Common myeloid progenitor, CD34-positive (primary cell): ENCODE measurements around the gene CFAP251.

ENCODE experiments used
- CTCF ChIA-PET: fragments of 350-600 bp; sonication (Branson Sonifier 250); formaldehyde crosslinking; loops from one replicate; lab custom pipeline; 2021; ENCODE audit warnings: antibody characterized with exemption; lab: Charles Lee
- POLR2A ChIA-PET: fragments of 350-600 bp; sonication (Branson Sonifier 250); formaldehyde crosslinking; loops from one replicate; lab custom pipeline; 2021; ENCODE audit warnings: antibody characterized with exemption; lab: Charles Lee
- DNase-seq, 3 donors: peaks; one replicate each; pipeline versions ENCODE4 v3.0.0 to v3.0.0-alpha.2; 2013
- H3K27ac ChIP-seq, 2 experiments: 1 replicate in 1 of 2; 2 replicates in 1 of 2; pipeline ENCODE4 v1.7.0; 2013; ENCODE audit warnings: inconsistent platforms in 2 of 2, low read length in 2 of 2, mild to moderate bottlenecking in 2 of 2, low read depth in 1 of 2, moderate library complexity in 1 of 2; ENCODE audit not compliant: severe bottlenecking in 2 of 2, insufficient read depth in 1 of 2, poor library complexity in 1 of 2
- H3K27me3 ChIP-seq, 5 experiments: replicated peaks in 2 of 5; 1 replicate in 3 of 5; 2 replicates in 2 of 5; pipeline versions ENCODE4 v1.6.1 to v1.7.0; 2013; ENCODE audit warnings: low read length in 4 of 5, mild to moderate bottlenecking in 2 of 5, moderate library complexity in 2 of 5, inconsistent platforms in 1 of 5; ENCODE audit not compliant: insufficient read depth in 5 of 5, control insufficient read depth in 4 of 5
- H3K36me3 ChIP-seq, 4 experiments: 1 replicate in 2 of 4; 2 replicates in 2 of 4; pipeline versions ENCODE4 v1.6.1 to v1.7.0; 2013; ENCODE audit warnings: low read length in 3 of 4, control low read depth in 1 of 4, mild to moderate bottlenecking in 1 of 4; ENCODE audit not compliant: control insufficient read depth in 4 of 4, insufficient read depth in 4 of 4
- H3K4me1 ChIP-seq, 4 experiments: 1 replicate in 3 of 4; 2 replicates in 1 of 4; pipeline versions ENCODE4 v1.6.1 to v1.7.1; 2013; ENCODE audit warnings: low read length in 3 of 4, mild to moderate bottlenecking in 3 of 4, control low read depth in 1 of 4, inconsistent platforms in 1 of 4, moderate library complexity in 1 of 4; ENCODE audit not compliant: control insufficient read depth in 4 of 4, insufficient read depth in 4 of 4; ENCODE audit errors: control extremely low read depth in 1 of 4
- H3K4me3 ChIP-seq, 7 experiments: 1 replicate in 4 of 7; 2 replicates in 3 of 7; pipeline versions ENCODE4 v1.5.1 to v1.7.0; 2013; ENCODE audit warnings: mild to moderate bottlenecking in 7 of 7, low read length in 6 of 7, moderate library complexity in 6 of 7, inconsistent platforms in 2 of 7, low read depth in 2 of 7, control low read depth in 1 of 7; ENCODE audit not compliant: insufficient read depth in 4 of 7, control insufficient read depth in 1 of 7; ENCODE audit errors: extremely low read depth in 1 of 7
- H3K9me3 ChIP-seq, 5 experiments: 1 replicate in 4 of 5; 2 replicates in 1 of 5; pipeline versions ENCODE4 v1.6.1 to v1.7.1; 2013; ENCODE audit warnings: low read length in 4 of 5, mild to moderate bottlenecking in 2 of 5, inconsistent platforms in 1 of 5, low read depth in 1 of 5, moderate library complexity in 1 of 5; ENCODE audit not compliant: control insufficient read depth in 4 of 5, insufficient read depth in 2 of 5; ENCODE audit errors: control extremely low read depth in 1 of 5
- WGBS: methylation state at CpG from one replicate; pipeline ENCODE4 v1.1.5; 2013; ENCODE audit not compliant: insufficient coverage; 5-methylcytosine and 5-hydroxymethylcytosine counted together

Gene CFAP251

DNA sequence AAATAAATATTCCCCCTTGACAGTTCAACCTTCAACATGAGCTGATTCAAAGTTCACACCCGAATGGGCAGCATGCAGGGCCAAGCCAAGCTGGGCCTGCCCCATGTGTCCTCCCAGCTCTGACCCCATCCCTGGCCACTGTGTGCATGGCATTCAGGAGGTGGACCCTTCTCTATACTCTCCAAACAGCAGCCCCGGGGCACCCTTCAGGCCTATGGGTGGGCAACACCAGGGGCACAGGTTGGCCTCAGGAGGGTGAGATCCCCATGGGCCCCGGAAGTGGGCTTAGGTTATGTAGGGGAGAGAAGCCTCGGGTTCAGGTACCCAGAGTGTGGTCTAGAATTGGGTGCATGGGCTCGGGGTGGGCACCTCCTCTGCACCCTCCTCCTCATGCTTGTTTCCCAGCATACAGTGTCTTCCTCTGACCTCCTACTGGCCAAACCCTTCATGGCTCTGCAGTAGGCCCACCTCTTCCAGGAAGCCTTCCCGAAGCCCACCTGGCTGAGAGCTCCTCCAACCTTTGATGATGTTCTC lies 71.8 kb downstream of the CFAP251 start:
- 97% methylated on average over 4 of the region's 6 CpGs for whole genome bisulfite sequencing
- ChIA-PET POLR2A (no interaction called here), CTCF (interaction anchor here (3.6 kb wide), 1 partner anchor 72 kb away, joined by 18 read pairs; the partner anchor contains the start of gene CFAP251)
- H3K27ac ChIP-seq = no peak overlapping the region
- H3K36me3 ChIP-seq = no peaks in the 10 kb centered on the region
- peaks cover 0 to 17% (median 12%) of the 10 kb centered on the region in 4 experiments for H3K4me1 ChIP-seq
- DNase-seq = no peak
- no peaks in the 10 kb centered on the region for H3K9me3 ChIP-seq
- H3K27me3 ChIP-seq = no peaks in the 10 kb centered on the region
- no peak overlapping the region for H3K4me3 ChIP-seq

DNA sequence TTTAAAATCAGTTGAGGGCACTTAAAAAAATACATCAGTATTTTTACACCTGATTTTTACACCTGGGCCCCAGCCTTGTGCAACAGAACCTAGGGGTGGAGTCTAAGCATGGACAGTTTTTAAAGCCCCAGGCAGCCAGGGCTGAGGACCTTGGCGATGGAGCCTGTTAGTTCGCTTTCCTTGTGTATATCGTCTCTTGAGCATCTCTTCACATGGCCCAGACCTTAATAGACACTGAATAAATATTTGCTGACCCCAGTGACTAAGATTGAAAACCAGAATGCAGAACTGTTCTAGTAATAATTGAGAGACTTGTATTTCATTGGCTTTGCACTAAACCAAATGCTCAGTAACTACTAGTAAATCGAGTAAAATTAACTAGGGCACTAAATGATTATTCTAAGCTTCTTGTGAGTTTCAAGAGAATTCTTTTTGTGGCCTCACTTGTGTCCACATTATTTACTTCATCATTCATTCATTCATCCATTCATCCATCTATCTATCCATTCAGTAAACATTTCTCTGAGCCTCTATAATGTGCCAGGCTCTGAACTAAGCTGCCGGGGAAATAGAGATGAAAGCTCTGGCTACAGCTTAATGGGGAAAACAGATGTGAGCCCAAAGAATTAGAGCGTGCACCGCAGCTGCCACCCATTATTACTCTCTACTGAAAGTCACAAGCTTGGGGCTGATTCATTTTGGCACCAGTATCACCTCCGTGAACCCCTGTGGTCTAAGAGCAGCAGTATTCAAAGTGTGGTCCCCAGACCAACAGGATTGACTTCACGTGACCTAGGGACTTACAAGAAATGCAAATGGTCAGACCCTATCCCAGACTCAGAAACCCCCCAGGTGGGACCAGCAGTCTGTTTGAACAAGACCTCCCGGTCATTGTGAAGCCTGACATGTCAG lies 72.6 kb downstream of the CFAP251 start:
- Histone ChIP-seq H3K27me3 (no peaks in the 10 kb centered on the region), H3K4me1 (peaks cover 0 to 23% (median 14%) of the 10 kb centered on the region in 4 experiments), H3K9me3 (no peaks in the 10 kb centered on the region), H3K4me3 (no peak overlapping the region), H3K36me3 (no peaks in the 10 kb centered on the region), H3K27ac (no peak overlapping the region)
- no peak for DNase-seq
- POLR2A ChIA-PET = no interaction called here
- 89% methylated on average over 9 of the region's 10 CpGs for WGBS
- CTCF ChIA-PET = interaction anchor here (0.9 to 3.6 kb wide), 4 partner anchors 8 to 73 kb away, joined by 4 to 18 read pairs (median 6); partner anchors contain the start of gene CFAP251

DNA sequence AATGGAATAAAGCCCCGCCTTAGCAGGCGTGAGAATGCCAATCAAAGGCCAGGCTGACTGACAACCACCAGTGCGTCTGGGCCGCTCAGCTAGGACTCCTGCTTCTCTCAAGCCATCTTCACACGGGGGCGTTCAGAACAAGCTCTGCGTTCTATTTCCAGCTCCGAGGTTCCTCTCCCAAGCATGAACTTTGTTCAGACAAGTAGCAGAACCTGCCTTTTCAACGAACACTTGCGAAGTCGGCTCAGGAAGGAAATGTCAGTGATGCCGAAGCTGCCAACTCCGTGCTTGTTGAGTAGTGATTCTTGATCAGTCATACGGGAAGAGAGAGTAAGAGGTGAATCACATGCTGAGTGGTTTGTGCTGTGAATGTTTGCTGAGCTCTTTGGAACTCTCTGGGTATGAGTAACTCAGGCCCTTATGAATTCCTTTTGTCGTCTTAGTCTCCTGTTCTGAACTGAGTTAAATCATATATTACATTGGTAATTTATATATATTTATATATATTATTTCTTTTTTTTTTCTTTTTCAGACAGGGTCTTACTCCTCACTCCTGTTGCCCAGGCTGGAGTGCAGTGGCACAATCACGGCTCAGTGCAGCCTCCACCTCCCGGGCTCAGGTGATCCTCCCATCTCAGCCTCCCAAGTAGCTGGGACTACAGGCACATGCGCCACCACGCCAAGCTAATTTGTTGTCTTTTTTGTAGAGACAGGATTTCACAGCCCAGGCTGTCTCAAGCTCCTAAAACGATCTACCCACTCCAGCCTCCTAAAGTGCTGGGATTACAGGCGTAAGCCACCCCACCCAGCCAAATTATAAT lies 73.9 kb downstream of the CFAP251 start:
- 31% methylated on average over 14 of the region's 21 CpGs for WGBS
- peaks cover 0 to 25% (median 21%) of the 10 kb centered on the region in 4 experiments for H3K4me1 ChIP-seq
- POLR2A ChIA-PET = interaction anchor here (1.0 to 1.2 kb wide), 2 partner anchors 23 to 31 kb away, joined by 3 to 4 read pairs; no protein-coding TSS in a partner anchor
- peak; percentile 83 to 96 (median 94) for DNase-seq
- H3K9me3 ChIP-seq = no peaks in the 10 kb centered on the region
- CTCF ChIA-PET = interaction anchor here (0.9 to 3.6 kb wide), 8 partner anchors 9 to 75 kb away, joined by 3 to 18 read pairs (median 4); partner anchors contain the start of gene CFAP251
- no peaks in the 10 kb centered on the region for H3K36me3 ChIP-seq
- H3K4me3 ChIP-seq = peak overlapping the region in 1 of 7 experiments; percentile 26
- peak overlapping the region; percentile 9 to 52 for H3K27ac ChIP-seq
- H3K27me3 ChIP-seq = no peaks in the 10 kb centered on the region

DNA sequence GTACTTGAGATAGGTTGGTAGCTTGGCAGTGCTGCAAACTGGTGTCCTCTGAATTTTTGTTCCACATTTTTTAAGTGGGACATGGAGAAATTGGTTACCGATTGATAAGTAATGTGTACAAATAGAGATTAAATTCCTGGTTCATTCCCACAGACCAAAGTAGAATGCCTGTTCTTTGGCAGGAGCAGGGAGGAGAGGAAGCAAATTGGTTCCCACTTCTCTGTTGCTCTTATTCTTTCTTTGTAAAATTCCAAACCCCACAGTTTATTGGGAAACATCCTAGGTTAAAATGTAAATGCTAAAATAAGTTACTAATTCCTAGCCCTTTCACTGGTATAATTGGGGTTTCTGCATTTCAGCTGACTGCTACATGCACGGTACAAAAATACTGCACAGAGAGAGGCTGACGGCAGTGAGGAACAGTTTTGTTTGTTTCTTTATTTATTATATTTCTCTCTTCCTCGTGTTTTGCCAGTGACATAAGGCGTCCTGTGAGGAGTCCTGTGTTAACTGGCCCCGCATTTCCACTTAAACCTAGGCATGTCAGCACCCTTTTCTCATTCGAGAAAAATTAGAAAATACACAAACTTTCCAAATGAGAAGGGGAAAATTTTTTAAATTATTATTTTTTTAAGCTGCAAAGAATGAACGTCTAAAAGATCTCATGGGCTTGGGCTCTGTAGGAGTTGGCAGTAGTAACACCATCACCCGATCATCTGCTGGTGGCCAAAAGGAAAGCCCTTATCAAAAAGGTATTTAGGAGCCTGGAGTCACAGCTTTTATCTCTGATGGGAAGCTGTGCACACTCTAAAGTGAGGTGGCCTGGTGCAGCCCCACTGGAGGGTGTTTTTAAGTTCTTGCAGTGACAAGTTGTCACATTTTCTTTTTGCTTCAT lies 77.9 kb downstream of the CFAP251 start:
- H3K4me3 ChIP-seq = no peak overlapping the region
- no peak for DNase-seq
- ChIA-PET CTCF (interaction anchor here (0.8 to 1.3 kb wide), 2 partner anchors 16 to 36 kb away, joined by 3 read pairs; no protein-coding TSS in a partner anchor), POLR2A (no interaction called here)
- H3K27me3 ChIP-seq = no peaks in the 10 kb centered on the region
- peaks cover 0 to 25% (median 18%) of the 10 kb centered on the region in 4 experiments for H3K4me1 ChIP-seq
- 90% methylated on average over 2 of the region's 9 CpGs for WGBS
- peaks cover 0 to 2% (median 0%) of the 10 kb centered on the region in 5 experiments for H3K9me3 ChIP-seq
- no peak overlapping the region for H3K27ac ChIP-seq
- no peaks in the 10 kb centered on the region for H3K36me3 ChIP-seq

DNA sequence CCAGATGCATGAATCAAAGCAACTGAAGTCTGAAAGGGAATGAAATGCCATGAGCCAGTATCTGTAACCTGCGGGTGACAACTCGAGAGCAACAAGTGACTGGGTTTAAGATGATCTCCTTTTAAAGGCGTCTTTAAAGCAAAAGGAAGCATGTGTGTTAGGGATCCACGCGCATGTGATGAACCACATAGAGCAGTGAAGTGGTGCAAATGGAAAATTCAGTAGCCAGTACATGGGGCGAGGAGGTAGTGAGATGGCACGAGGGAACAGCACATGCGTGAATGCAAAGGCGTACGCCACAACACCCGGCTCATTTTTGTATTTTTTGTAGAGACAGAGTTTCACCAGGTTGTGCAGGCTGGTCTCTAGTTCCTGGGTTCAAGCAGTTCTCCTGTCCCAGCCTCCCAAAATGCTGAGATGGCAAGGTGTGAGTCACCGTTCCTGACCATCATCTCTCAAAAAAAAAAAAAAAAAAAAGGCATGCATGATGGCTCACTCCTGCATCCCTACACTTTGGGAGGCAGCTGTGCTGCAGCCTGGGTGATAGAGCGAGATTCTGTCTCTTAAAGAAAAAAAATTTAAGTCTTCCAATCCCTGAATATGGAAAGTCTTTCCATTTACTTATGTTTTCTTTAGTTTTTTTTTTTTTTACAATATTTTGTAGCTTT lies 78.7 kb downstream of the CFAP251 start:
- 90% methylated on average over 11 of the region's 13 CpGs for WGBS
- Histone ChIP-seq H3K4me3 (no peak overlapping the region), H3K27ac (no peak overlapping the region), H3K36me3 (no peaks in the 10 kb centered on the region), H3K9me3 (peaks cover 0 to 2% (median 0%) of the 10 kb centered on the region in 5 experiments), H3K27me3 (no peaks in the 10 kb centered on the region), H3K4me1 (peaks cover 0 to 18% (median 14%) of the 10 kb centered on the region in 4 experiments)
- POLR2A ChIA-PET = no interaction called here
- CTCF ChIA-PET = no interaction called here
- DNase-seq = no peak
